HG03280 (cell line): ENCODE measurements around the gene ANO6.
A peak's percentile ranks its signal among the peaks of the same experiment; 100 is the strongest.
"Not testable (repeated sequence)": the region's sequence is repeated elsewhere in the genome, so short reads cannot be mapped to it uniquely, and the experiment has no call there.

Experiments used
- ATAC-seq: cut with Tn5 transposase; IDR thresholded peaks from one replicate; pipeline ENCODE4 v1.9.1; 2021; ENCODE audit warnings: mild to moderate bottlenecking, moderate library complexity; ENCODE audit not compliant: unreplicated experiment

The ANO6 gene

GRCh38 chr12:45397499-45397898, 181.6 kb downstream of the ANO6 start:
- not testable (repeated sequence) for ATAC-seq

DNA sequence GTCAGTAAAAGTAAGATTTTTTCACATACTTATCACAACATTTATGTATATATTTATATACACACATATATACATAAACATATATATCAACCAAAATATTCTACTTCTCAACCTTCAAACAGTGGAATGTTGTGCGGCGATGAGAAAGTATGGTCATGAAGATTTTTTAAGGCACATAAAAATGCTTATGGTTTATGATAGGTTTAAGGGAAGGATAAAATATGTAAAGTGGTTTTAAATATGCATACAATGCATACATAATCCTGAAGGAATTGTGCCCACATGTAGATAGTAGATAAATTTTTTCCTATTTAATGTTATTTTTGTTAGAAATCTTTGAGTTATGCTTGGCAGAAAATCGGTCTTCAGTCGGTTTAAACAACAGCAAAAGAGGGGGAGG, 182.7 kb downstream of the ANO6 start:
- no peak for ATAC-seq

DNA sequence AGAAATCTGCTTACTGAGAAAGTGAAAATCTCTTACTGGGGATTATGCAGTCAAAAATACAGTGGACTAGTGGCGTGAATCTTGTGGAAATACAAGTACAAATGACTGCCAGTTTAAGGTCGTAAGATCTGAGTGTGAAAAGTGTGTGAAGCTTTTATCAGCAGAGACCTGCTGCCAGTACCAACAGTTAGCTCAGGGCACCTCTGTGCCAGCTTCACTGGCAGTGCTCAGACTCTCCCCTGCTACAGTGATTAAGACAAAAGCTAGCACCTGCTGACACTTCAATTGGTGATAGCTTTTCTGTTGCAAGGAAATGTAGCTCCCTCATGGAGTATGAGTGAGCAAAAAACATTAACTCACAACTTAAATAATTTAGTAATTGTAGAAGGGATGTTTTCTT, 185.1 kb downstream of the ANO6 start:
- ATAC-seq, result no peak

DNA sequence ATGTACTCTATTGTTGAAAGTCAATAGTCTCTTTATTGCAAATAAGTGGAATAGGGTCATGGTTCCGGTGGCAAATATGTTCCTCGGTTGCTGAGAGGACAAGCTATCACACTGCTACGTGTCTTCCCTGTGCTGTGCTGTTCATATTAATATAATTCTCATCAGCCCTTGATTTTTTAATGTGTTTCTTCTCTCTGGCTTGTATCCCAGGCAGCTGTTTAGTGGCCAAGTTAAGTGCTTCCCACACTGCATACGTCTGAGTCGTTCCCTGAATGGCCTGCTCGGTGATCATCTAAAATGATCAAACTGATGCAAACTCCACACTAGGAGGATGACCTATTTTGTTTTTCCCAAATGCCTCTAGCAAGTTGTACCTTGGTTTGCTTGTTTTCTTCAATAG, 186.4 kb downstream of the ANO6 start:
- no peak for ATAC-seq

DNA sequence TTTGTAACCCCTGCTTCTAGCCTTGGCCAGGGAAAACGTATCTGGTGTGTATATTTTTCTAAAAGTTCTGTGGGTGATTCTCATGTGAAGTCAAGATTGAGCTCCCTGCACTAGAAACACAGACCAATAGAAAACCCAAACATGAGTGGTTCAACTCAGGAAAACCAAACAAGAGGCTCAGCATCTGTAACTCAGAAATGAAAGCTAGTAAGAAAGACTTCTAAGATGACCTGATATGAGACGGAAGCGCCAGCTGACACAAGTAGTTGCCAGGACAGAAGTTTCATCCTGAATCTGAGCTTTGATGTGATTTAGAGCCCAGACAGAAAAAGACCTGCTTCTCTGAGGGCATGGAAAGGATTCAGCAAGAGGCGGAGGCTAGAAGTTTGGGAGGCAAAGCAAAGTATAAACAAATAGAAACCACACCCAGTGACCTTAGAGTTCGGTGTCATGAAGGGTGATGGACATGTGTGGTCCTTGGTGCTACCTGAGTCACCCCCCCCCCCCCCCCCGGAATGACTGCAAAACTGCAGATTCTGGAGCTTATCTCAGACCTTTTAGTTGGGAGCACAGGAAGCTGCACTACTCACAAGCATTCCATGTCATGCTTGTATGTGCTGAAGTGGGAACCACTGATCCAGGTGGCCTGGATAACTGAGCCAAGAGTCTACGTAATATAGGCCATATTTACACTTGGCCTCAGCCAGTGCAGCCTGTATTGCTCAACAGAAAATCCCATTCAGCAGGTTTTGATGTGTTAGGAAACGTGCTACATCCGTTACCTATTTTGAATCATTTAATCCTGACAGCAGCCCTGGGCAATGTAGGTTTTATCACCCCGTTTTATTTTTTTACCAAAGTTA, 191.3 kb downstream of the ANO6 start:
- ATAC-seq, result no peak

- ATAC-seq, result no peak
These were observed 192.3 kb downstream of the ANO6 start for GRCh38 chr12:45407981-45408728.

DNA sequence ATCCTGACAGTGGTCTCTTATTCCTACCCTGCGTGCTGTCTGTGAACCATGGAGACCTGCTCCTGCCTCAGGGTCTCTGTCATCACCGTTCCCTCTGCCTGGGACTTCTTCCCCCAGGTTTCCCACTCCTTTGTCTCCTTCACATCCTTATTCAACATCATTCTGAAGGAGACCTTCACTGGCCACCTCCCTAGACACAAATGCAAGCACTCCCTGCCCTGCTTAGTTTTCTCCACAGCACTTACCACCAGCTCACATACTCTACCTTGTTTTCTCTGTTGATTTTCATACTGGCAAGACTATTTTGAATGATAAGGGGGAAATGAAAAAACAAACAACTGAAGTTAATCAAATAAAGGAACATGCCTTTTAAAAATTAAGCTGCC, 192.8 kb downstream of the ANO6 start:
- ATAC-seq, result no peak

GRCh38 chr12:45409966-45410365, 194.1 kb downstream of the ANO6 start:
- no peak for ATAC-seq

GRCh38 chr12:45411626-45412025, 195.7 kb downstream of the ANO6 start:
- no peak for ATAC-seq

- ATAC-seq, result peak; percentile 91
These were observed 199.5 kb downstream of the ANO6 start for GRCh38 chr12:45415393-45415817.

DNA sequence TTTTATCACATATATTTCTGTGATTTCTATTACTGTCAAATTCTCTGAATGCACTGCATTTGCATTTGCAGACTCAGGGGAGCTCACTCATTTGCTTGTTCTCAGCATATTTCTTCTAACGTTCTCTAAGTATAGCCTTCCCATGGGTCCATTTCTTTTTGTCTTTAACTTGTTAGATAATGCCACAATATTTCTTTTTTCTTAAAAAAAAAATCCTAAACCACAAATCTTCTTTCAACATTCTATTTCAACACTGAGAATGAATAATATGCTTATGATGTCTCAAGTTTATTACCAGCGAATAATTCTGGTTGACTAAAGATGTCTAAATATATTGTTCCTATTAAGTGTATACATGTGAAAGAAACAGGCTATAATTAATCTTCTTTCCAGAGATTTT, 200.2 kb downstream of the ANO6 start:
- no peak for ATAC-seq

DNA sequence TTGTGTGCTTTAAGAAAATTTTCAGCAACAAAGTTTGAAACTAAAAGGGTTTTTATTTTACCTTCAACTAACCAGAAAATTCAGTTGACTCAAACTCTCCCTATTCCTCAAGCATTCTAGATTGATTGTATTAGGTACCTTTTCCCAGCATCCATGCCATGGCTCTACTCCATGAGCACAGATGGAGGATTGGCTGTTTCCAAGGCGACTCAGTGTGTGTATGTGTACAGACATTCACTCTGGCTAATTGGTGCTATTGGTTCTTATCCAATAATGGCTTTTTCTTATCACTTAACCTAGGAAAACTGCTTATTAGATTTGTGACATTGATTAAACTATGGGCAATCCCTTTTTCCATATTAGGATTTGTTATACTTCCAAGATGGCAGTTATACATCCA, 202.6 kb downstream of the ANO6 start:
- ATAC-seq, result no peak

DNA sequence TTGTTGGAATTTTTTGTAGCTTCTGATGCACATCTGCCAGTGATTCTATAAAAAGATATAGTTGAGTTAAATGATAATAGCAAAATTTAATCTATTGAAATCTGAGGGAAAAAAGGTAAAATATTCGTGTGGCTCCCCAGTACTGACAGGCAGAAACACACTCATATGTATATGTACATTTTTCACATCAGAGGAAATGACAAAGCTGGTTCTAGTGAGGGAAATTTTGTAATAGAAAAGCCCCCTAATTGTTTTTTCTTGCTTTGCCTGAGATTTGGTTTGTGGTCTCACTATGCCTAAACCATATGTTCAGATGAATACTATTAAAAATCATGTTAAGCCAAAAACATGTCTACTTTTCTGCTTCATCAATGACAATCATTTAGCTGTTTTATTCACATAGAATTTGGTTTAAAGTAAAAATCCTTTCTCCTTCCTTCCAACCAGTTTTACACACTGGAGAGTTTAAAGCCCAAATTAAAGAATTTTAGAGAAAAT, 203.5 kb downstream of the ANO6 start:
- ATAC-seq, result no peak

- no peak for ATAC-seq
These were observed 205.8 kb downstream of the ANO6 start for GRCh38 chr12:45421736-45422135.

DNA sequence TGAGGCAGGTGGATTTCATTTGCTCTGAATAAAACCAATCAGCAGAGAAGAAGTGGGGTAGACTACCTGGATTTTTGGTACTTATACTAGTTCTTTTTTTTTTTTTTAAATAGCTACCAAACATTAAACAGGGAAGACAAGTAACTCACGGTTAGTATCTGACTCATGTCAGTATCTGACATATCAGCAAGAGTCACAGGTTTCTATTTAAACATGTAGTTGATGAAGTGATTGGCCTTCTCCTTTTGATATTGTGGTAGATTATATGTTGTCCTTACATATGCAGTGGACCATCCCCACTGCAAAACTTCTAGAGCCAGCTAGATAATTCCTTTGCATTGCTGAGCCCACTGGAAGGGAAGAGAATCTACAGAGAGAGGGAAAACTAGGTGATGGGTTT, 208.0 kb downstream of the ANO6 start:
- no peak for ATAC-seq

DNA sequence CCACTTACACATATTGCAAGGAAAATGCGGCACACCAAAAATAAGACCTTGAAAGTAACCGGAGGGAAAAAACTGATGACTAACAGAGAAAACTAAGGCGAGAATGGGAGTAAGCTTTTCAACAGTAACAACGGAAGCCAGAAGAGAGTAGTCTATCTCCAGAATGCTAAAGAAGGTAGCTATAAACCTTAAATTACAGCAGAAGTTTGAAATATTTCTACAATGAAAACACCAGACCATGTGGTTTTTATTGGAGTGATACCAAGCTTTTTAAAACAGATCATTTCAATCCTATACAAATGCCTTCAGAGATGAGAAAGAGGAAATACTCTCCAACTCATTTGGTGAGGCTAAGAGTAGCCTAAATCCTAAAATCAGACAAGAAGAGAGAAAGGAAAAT, 209.5 kb downstream of the ANO6 start:
- ATAC-seq, result no peak

DNA sequence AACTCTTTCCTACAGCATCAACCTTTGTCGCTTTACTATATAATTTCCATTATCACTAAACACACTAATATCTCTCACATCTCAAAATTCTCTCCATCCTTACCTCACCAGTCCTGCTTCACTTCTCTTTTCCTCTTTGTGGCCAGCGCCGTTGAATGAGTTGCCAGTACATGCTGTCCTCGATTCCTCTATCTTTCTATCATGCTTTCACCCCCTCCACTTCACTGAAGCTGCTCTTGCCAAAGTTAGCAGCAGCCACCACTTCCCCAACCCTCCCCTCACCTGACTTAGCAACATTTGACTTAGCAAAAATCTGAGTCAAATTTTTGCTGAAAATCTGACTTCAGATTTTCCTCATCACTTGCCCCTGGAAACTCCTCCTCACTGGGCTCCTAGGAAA, 210.4 kb downstream of the ANO6 start:
- ATAC-seq, result no peak

- ATAC-seq, result no peak
These were observed 211.1 kb downstream of the ANO6 start for GRCh38 chr12:45427042-45427441.

DNA sequence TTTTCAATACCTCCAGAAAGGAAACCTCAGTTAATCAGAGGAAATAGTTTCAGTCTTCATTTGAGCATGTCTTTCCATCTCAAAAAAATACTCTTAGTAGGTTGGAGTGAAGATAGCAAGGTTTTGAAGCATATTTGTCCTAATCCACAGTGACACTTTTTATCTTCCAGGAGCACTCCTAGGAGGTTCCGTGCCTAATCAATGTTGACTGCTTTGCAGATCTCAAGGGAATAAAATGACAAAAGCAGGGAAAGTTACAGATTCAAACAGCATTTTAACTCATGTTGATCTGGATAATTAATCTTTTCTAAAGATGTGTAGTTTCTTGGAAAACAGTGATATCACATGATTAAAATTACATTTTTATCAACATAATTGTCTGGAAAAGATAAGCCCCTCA, 213.9 kb downstream of the ANO6 start:
- ATAC-seq, result no peak

GRCh38 chr12:45431126-45431525, 215.2 kb downstream of the ANO6 start:
- no peak for ATAC-seq

GRCh38 chr12:45432710-45433109, 216.8 kb downstream of the ANO6 start:
- no peak for ATAC-seq

DNA sequence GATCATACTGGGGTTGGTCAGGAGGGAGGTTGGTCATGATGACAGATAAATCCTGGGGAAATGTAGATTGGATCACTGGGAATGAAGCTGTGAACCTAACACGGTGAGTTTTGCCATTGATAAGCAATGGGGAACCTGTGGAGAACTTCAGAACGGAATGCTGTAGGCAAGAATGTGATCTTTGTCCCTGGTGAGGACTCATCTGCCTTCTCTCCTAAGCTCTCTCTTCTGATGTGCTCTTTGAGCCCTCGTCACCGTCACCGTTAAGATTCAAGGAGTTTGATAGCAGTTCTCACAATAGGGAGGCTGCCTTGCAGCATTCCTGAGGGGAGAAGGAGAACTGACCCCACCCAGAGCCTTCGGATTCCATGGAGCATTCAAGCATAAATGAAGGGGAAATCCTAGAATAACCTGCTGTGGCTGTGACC, 217.6 kb downstream of the ANO6 start:
- ATAC-seq, result no peak
